Measurements from ENCODE around the gene TTC39B.

The TTC39B gene

GRCh38 chr9:15132091-15132490, 174.9 kb downstream of the TTC39B start:
- no peak for DNase-seq (ENCODE audit: low read depth)

GRCh38 chr9:15131094-15131493, 175.9 kb downstream of the TTC39B start:
- DNase-seq (ENCODE audit: low read depth) = no peak

GRCh38 chr9:15127831-15128230, 179.2 kb downstream of the TTC39B start:
- no peak for DNase-seq (ENCODE audit: low read depth)

- no peak for DNase-seq (ENCODE audit: low read depth)
Measured at GRCh38 chr9:15121630-15122029, 185.4 kb downstream of the TTC39B start.

GRCh38 chr9:15116130-15116580, 190.9 kb downstream of the TTC39B start:
- no peak for DNase-seq (ENCODE audit: low read depth)

- no peak for DNase-seq (ENCODE audit: low read depth)
Measured at GRCh38 chr9:15115702-15116101, 191.3 kb downstream of the TTC39B start.

DNA sequence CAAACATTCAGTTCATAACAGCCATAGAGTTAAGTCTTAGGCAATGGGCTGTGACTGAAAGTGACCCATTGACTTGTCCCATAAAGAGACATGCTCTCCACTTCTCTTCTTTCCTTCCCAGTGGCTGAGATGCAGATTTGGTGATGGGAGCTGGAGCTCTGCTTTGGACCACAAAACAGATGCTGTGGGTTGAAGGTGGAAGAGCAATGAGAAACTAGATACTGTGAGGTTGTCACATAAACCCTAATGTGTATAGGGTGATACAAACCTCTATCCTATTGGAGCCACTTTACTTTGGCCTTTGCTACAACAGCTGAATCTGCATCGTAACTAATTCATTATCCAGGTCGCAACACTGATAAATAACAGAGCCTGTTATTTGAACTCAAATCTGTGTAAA, 192.0 kb downstream of the TTC39B start:
- DNase-seq (ENCODE audit: low read depth) = no peak

Measured in stromal cell of bone marrow (primary cell).